Mesendoderm (in vitro differentiated cells): Measurements from ENCODE around the gene SLC6A7.

Source experiments
- DNase-seq: peaks from one replicate; pipeline ENCODE4 v3.0.0; 2013
- H2AK5ac ChIP-seq: 2 replicates; pipeline ENCODE4 v1.6.1; 2013; ENCODE audit warnings: low read length, inconsistent platforms
- H2BK120ac ChIP-seq: 2 replicates; pipeline ENCODE4 v1.6.1; 2013; ENCODE audit warnings: low read depth, mild to moderate bottlenecking, low read length, moderate library complexity, mixed read lengths
- H2BK15ac ChIP-seq: replicated peaks from 2 replicates; pipeline ENCODE4 v1.6.1; 2013; ENCODE audit warnings: low read depth, mild to moderate bottlenecking, moderate library complexity
- H2BK5ac ChIP-seq: 2 replicates; pipeline ENCODE4 v1.6.1; 2013; ENCODE audit warnings: low read length, inconsistent platforms
- H3K18ac ChIP-seq: 2 replicates; pipeline ENCODE4 v1.6.1; 2013; ENCODE audit warnings: mild to moderate bottlenecking, low read length, mixed read lengths
- H3K23ac ChIP-seq: one replicate; pipeline ENCODE4 v1.6.1; 2013; ENCODE audit warnings: low read length
- H3K27ac ChIP-seq: 2 replicates; pipeline ENCODE4 v1.5.1; 2013; ENCODE audit warnings: low read depth, mild to moderate bottlenecking, inconsistent platforms, low read length, moderate library complexity
- H3K27me3 ChIP-seq: 2 replicates; pipeline ENCODE4 v1.6.1; 2013; ENCODE audit warnings: low read length, control low read depth, mild to moderate bottlenecking, inconsistent platforms; ENCODE audit not compliant: insufficient read depth, poor library complexity
- H3K36me3 ChIP-seq: 2 replicates; pipeline ENCODE4 v1.6.1; 2013; ENCODE audit warnings: low read length, inconsistent platforms; ENCODE audit not compliant: control insufficient read depth, insufficient read depth
- H3K4ac ChIP-seq: one replicate; pipeline ENCODE4 v1.6.1; 2013; ENCODE audit warnings: low read depth, mild to moderate bottlenecking, low read length, moderate library complexity
- H3K4me1 ChIP-seq: 2 replicates; pipeline ENCODE4 v1.6.1; 2013; ENCODE audit warnings: low read depth, low read length, inconsistent platforms; ENCODE audit not compliant: control insufficient read depth
- H3K4me2 ChIP-seq: 2 replicates; pipeline ENCODE4 v1.6.1; 2013; ENCODE audit warnings: low read length
- H3K4me3 ChIP-seq: 2 replicates; pipeline ENCODE4 v1.5.1; 2013; ENCODE audit warnings: mild to moderate bottlenecking, low read length
- H3K56ac ChIP-seq: one replicate; pipeline ENCODE4 v1.6.1; 2013; ENCODE audit warnings: low read length
- H3K79me1 ChIP-seq: 2 replicates; pipeline ENCODE4 v1.6.1; 2013; ENCODE audit warnings: low read length, inconsistent platforms
- H3K79me2 ChIP-seq: 2 replicates; pipeline ENCODE4 v1.6.1; 2013; ENCODE audit warnings: mild to moderate bottlenecking, low read length; ENCODE audit not compliant: control insufficient read depth, insufficient read depth
- H3K9ac ChIP-seq: 2 replicates; pipeline ENCODE4 v1.6.1; 2013; ENCODE audit warnings: low read length, inconsistent platforms
- H4K5ac ChIP-seq: one replicate; pipeline ENCODE4 v1.6.1; 2013; ENCODE audit warnings: low read length
- H4K8ac ChIP-seq: one replicate; pipeline ENCODE4 v1.6.1; 2013; ENCODE audit warnings: low read depth, mild to moderate bottlenecking, control low read depth, low read length, moderate library complexity
- WGBS: extraction: QIAGEN DNeasy Blood & Tissue Kit; methylation state at CpG from one replicate; pipeline ENCODE4 v1.1.7; 2013; ENCODE audit warnings: low lambda C conversion rate, missing lambda C conversion rate; ENCODE audit not compliant: insufficient coverage; ENCODE audit errors: extremely low coverage; 5-methylcytosine and 5-hydroxymethylcytosine counted together

The SLC6A7 gene

GRCh38 chr5:150258130-150258529 is 68.3 kb downstream of the SLC6A7 start:
- Histone ChIP-seq H3K79me1 (no peaks in the 10 kb centered on the region), H2BK120ac (no peak overlapping the region), H3K27me3 (no peaks in the 10 kb centered on the region), H2AK5ac (no peak overlapping the region), H4K5ac (no peak overlapping the region), H2BK5ac (no peak overlapping the region), H3K4me2 (no peak overlapping the region), H4K8ac (no peak overlapping the region), H3K4ac (no peak overlapping the region), H3K23ac (no peak overlapping the region), H3K4me1 (no peaks in the 10 kb centered on the region), H3K9ac (no peak overlapping the region), H3K4me3 (no peak overlapping the region), H3K27ac (no peak overlapping the region), H3K79me2 (no peaks in the 10 kb centered on the region), H3K56ac (no peak overlapping the region), H3K18ac (no peak overlapping the region), H3K36me3 (no peaks in the 10 kb centered on the region), H2BK15ac (no peak overlapping the region)
- no CpG with 5 or more reads among the region's 6 CpGs for WGBS
- DNase-seq = no peak
